HFFc6 (cell line): Measurements from ENCODE around the gene TYW1. TPM values are rescaled to one million over a fixed set of nuclear protein-coding genes. Genes with fewer than 3 reads are reported as not detected.
"Not testable (repeated sequence)": the region's sequence is repeated elsewhere in the genome, so short reads cannot be mapped to it uniquely, and the experiment has no call there.

Experiments
- DNase-seq: peaks from one replicate; pipeline ENCODE4 v3.0.0-alpha.2; 2018
- H3K27ac Mint-ChIP-seq: 2 replicates; pipeline ENCODE4 v1.8.0; 2020; ENCODE audit warnings: mild to moderate bottlenecking, mixed read lengths
- H3K27me3 Mint-ChIP-seq: 2 replicates; pipeline ENCODE4 v1.8.0; 2021; ENCODE audit warnings: mild to moderate bottlenecking, moderate library complexity, mixed read lengths; ENCODE audit not compliant: insufficient read depth
- H3K36me3 Mint-ChIP-seq: 2 replicates; pipeline ENCODE4 v1.8.0; 2021; ENCODE audit warnings: low read depth, mixed read lengths
- H3K4me1 Mint-ChIP-seq: 2 replicates; pipeline ENCODE4 v1.8.0; 2020; ENCODE audit warnings: low read depth, mixed read lengths
- H3K4me3 Mint-ChIP-seq: 2 replicates; pipeline ENCODE4 v1.8.0; 2020; ENCODE audit warnings: mild to moderate bottlenecking, moderate library complexity, mixed read lengths
- H3K9me3 Mint-ChIP-seq: 2 replicates; pipeline ENCODE4 v1.8.0; 2020; ENCODE audit warnings: mild to moderate bottlenecking, mixed read lengths
- CTCF ChIP-seq: fragments of 200-600 bp; sonication (generic); IDR thresholded peaks from 2 replicates; pipeline ENCODE4 v1.5.0; 2021; ENCODE audit warnings: antibody characterized with exemption, mild to moderate bottlenecking
- total RNA-seq, 6 experiments: library from RNA; stranded (reverse); fragmentation: NEBNext Ultra II Directional; extraction: Animal tissue kit (Norgen Biotek cat#: 25700); gene quantifications; 2 replicates in 1 of 6; 3 replicates in 5 of 6; pipeline ENCODE4 v1.2.3, GENCODE V29; 2021

Gene TYW1
- total RNA-seq, 6 experiments from 2014 or later, result 12.7 to 18.1 (median 15.3) TPM

GRCh38 chr7:66964411-66964810 is 32.2 kb upstream of the TYW1 start:
- DNase-seq, result peak; percentile 47
- H3K9me3 Mint-ChIP-seq, result no peaks in the 10 kb centered on the region
- peaks cover 6% of the 10 kb centered on the region for H3K27me3 Mint-ChIP-seq
- H3K4me3 Mint-ChIP-seq, result no peak overlapping the region; the same call in 1 of the 2 replicates
- peak overlapping the region; percentile 69; the same call in 1 of the 2 replicates for H3K27ac Mint-ChIP-seq
- H3K4me1 Mint-ChIP-seq, result peaks cover 10% of the 10 kb centered on the region
- peaks cover 17% of the 10 kb centered on the region for H3K36me3 Mint-ChIP-seq
- TF ChIP-seq CTCF, result no peak

GRCh38 chr7:66967029-66967428 is 29.6 kb upstream of the TYW1 start:
- peaks cover 10% of the 10 kb centered on the region for H3K4me1 Mint-ChIP-seq
- no peak for DNase-seq
- no peak for TF ChIP-seq CTCF
- no peak overlapping the region for H3K27ac Mint-ChIP-seq
- H3K36me3 Mint-ChIP-seq, result peaks cover 6% of the 10 kb centered on the region; the same call in 1 of the 2 replicates
- no peaks in the 10 kb centered on the region for H3K9me3 Mint-ChIP-seq
- no peak overlapping the region for H3K4me3 Mint-ChIP-seq
- H3K27me3 Mint-ChIP-seq, result peaks cover 8% of the 10 kb centered on the region

GRCh38 chr7:66969001-66969400 is 27.6 kb upstream of the TYW1 start:
- not testable (repeated sequence) for DNase-seq, H3K4me3 Mint-ChIP-seq, H3K36me3 Mint-ChIP-seq, H3K27me3 Mint-ChIP-seq, H3K27ac Mint-ChIP-seq, H3K4me1 Mint-ChIP-seq, H3K9me3 Mint-ChIP-seq

- peaks cover 1% of the 10 kb centered on the region; the same call in 1 of the 2 replicates for H3K27me3 Mint-ChIP-seq
- TF ChIP-seq CTCF, result no peak
These were observed 26.3 kb upstream of the TYW1 start for GRCh38 chr7:66970310-66970709.

GRCh38 chr7:66974986-66975590 is 21.5 kb upstream of the TYW1 start:
- no peak for TF ChIP-seq CTCF
- Mint-ChIP-seq H3K27ac (no peak overlapping the region), H3K9me3 (peaks cover 5% of the 10 kb centered on the region), H3K27me3 (peaks cover 1% of the 10 kb centered on the region; the same call in 1 of the 2 replicates), H3K4me3 (no peak overlapping the region), H3K4me1 (peaks cover 5% of the 10 kb centered on the region; the same call in 1 of the 2 replicates), H3K36me3 (peaks cover 4% of the 10 kb centered on the region)
- DNase-seq, result no peak

More at GRCh38 chr7:66970310-66970709, 26.3 kb upstream of the TYW1 start:
- Mint-ChIP-seq H3K4me1 (no peaks in the 10 kb centered on the region), H3K9me3 (no peaks in the 10 kb centered on the region), H3K4me3 (no peak overlapping the region), H3K27ac (no peak overlapping the region), H3K36me3 (no peaks in the 10 kb centered on the region)
- no peak for DNase-seq

GRCh38 chr7:66978312-66978711 is 18.3 kb upstream of the TYW1 start:
- H3K9me3 Mint-ChIP-seq, result peaks cover 11% of the 10 kb centered on the region
- not testable (repeated sequence) for DNase-seq, H3K4me3 Mint-ChIP-seq, H3K4me1 Mint-ChIP-seq, H3K27me3 Mint-ChIP-seq, H3K27ac Mint-ChIP-seq
- H3K36me3 Mint-ChIP-seq, result peaks cover 15% of the 10 kb centered on the region

GRCh38 chr7:66979013-66979412 is 17.6 kb upstream of the TYW1 start:
- Mint-ChIP-seq H3K9me3 (peaks cover 11% of the 10 kb centered on the region), H3K36me3 (peaks cover 15% of the 10 kb centered on the region)
- not testable (repeated sequence) for H3K4me1 Mint-ChIP-seq, DNase-seq, H3K27ac Mint-ChIP-seq, H3K4me3 Mint-ChIP-seq, H3K27me3 Mint-ChIP-seq

GRCh38 chr7:66980336-66980735 is 16.3 kb upstream of the TYW1 start:
- H3K4me1 Mint-ChIP-seq, H3K4me3 Mint-ChIP-seq, H3K27ac Mint-ChIP-seq, DNase-seq, H3K27me3 Mint-ChIP-seq: not testable (repeated sequence)
- Mint-ChIP-seq H3K9me3 (peaks cover 11% of the 10 kb centered on the region), H3K36me3 (peaks cover 15% of the 10 kb centered on the region)

- Mint-ChIP-seq H3K4me1 (peaks cover 16% of the 10 kb centered on the region), H3K36me3 (peaks cover 34% of the 10 kb centered on the region)
- H3K4me3 Mint-ChIP-seq, DNase-seq, H3K27me3 Mint-ChIP-seq, H3K9me3 Mint-ChIP-seq, H3K27ac Mint-ChIP-seq: not testable (repeated sequence)
These were observed 7.1 kb upstream of the TYW1 start for GRCh38 chr7:66989552-66989951.

- Mint-ChIP-seq H3K27ac (peak overlapping the region; percentile 99), H3K4me3 (peak overlapping the region; percentile 97), H3K36me3 (peaks cover 28% of the 10 kb centered on the region), H3K4me1 (peaks cover 16% of the 10 kb centered on the region), H3K27me3 (peaks cover 10% of the 10 kb centered on the region)
- H3K9me3 Mint-ChIP-seq, DNase-seq: not testable (repeated sequence)
These were observed 2.6 kb upstream of the TYW1 start for GRCh38 chr7:66994051-66994450.
